Gastroesophageal sphincter (tissue), 3 donors: ENCODE measurements around the gene FGFRL1.

Experiments used
- CTCF ChIP-seq, 4 experiments: fragments of 200-600 bp in 2 of 4; fragments of 450-650 bp in 2 of 4; sonication (generic) in 1 of 4; IDR thresholded peaks; one replicate each; pipeline ENCODE4 v1.5.1; 2017 to 2019; ENCODE audit warnings: antibody characterized with exemption in 4 of 4, mild to moderate bottlenecking in 2 of 4, moderate library complexity in 2 of 4
- POLR2A ChIP-seq, 2 donors: fragments of 450-650 bp; IDR thresholded peaks; one replicate each; pipeline ENCODE4 v1.6.1; 2017; ENCODE audit warnings: antibody characterized with exemption in 2 of 2, mild to moderate bottlenecking in 2 of 2, moderate library complexity in 1 of 2
- POLR2AphosphoS5 ChIP-seq: sonication (generic); formaldehyde crosslinking; IDR thresholded peaks from one replicate; pipeline ENCODE4 v1.6.1; 2017; ENCODE audit warnings: antibody characterized with exemption

DNA sequence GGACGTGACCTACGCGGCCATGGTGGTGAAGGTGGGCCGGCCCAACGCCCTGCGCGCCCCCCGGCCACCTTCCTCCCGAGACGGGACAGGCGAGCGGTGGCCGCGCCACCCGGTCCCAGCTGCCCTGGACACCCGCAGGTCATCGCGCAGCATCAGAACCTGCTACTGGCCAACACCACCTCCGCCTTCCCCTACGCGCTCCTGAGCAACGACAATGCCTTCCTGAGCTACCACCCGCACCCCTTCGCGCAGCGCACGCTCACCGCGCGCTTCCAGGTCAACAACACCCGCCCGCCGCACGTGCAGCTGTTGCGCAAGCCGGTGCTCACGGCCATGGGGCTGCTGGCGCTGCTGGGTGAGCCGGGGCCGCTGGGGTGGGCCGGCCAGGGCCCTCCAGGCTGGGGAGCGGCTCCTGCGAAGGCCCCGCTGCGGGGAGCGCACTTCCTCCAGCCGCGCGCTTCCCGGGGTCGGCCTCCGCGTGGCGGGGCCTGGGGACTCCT, 9.2 kb upstream of the FGFRL1 start:
- TF ChIP-seq CTCF (IDR thresholded peaks at IDR 0.05), result no peak
- no peak for TF ChIP-seq POLR2A (IDR thresholded peaks at IDR 0.05)
- no peak for TF ChIP-seq POLR2AphosphoS5
